Measurements from ENCODE around the gene PPP2R2C. TPM values are rescaled to one million over a fixed set of nuclear protein-coding genes. Genes with fewer than 3 reads are reported as not detected.
A peak's percentile ranks its signal among the peaks of the same experiment; 100 is the strongest.

PPP2R2C gene
- total and polyA plus RNA-seq, 7 experiments from 2014 or later = not detected

- no peak overlapping the region for H3K4me3 Mint-ChIP-seq
- peaks cover 0 to 30% (median 0%) of the 10 kb centered on the region in 5 donors for H3K36me3 Mint-ChIP-seq
- intact Hi-C loops (cut with micrococcal nuclease) = no loop called here
- no peaks in the 10 kb centered on the region for H3K27me3 Mint-ChIP-seq
- Histone ChIP-seq H3K4me3 (ENCODE audit: low read length) (no peak overlapping the region), H3K27me3 (ENCODE audit: control insufficient read depth in 2 of 2, insufficient read depth in 2 of 2, low read length in 2 of 2) (no peaks in the 10 kb centered on the region), H3K27ac (ENCODE audit: low read depth, low read length) (no peak overlapping the region), H3K4me1 (ENCODE audit: control insufficient read depth in 2 of 2, insufficient read depth in 2 of 2, low read length in 2 of 2) (no peaks in the 10 kb centered on the region), H3K9me3 (ENCODE audit: control insufficient read depth in 2 of 3, low read length in 3 of 3) (no peaks in the 10 kb centered on the region), H3K36me3 (ENCODE audit: control insufficient read depth in 2 of 3, insufficient read depth in 3 of 3, low read length in 3 of 3) (peaks cover 0 to 13% (median 0%) of the 10 kb centered on the region in 3 experiments)
- ChIA-PET CTCF (no interaction called here), POLR2A (no interaction called here)
- DNase-seq (no peak), ATAC-seq (no peak)
- H3K9me3 Mint-ChIP-seq = no peaks in the 10 kb centered on the region
- H3K4me1 Mint-ChIP-seq = no peaks in the 10 kb centered on the region
- H3K27ac Mint-ChIP-seq = no peak overlapping the region
Measured at GRCh38 chr4:6288871-6289270, 183.5 kb downstream of the PPP2R2C start.

GRCh38 chr4:6288342-6288741 is 184.1 kb downstream of the PPP2R2C start:
- H3K4me1 Mint-ChIP-seq = no peaks in the 10 kb centered on the region
- no peak overlapping the region for H3K27ac ChIP-seq (ENCODE audit: low read depth, low read length)
- intact Hi-C loops (cut with micrococcal nuclease) = no loop called here
- DNase-seq = no peak
- no peaks in the 10 kb centered on the region for H3K9me3 Mint-ChIP-seq
- ChIA-PET CTCF (no interaction called here), POLR2A (no interaction called here)
- no peaks in the 10 kb centered on the region for H3K27me3 ChIP-seq (ENCODE audit: control insufficient read depth in 2 of 2, insufficient read depth in 2 of 2, low read length in 2 of 2)
- no peaks in the 10 kb centered on the region for H3K9me3 ChIP-seq (ENCODE audit: control insufficient read depth in 2 of 3, low read length in 3 of 3)
- no peak overlapping the region for H3K4me3 Mint-ChIP-seq
- peaks cover 0 to 13% (median 0%) of the 10 kb centered on the region in 3 experiments for H3K36me3 ChIP-seq (ENCODE audit: control insufficient read depth in 2 of 3, insufficient read depth in 3 of 3, low read length in 3 of 3)
- no peak for ATAC-seq
- no peaks in the 10 kb centered on the region for H3K4me1 ChIP-seq (ENCODE audit: control insufficient read depth in 2 of 2, insufficient read depth in 2 of 2, low read length in 2 of 2)
- no peak overlapping the region for H3K27ac Mint-ChIP-seq
- H3K27me3 Mint-ChIP-seq = no peaks in the 10 kb centered on the region
- H3K36me3 Mint-ChIP-seq = peaks cover 0 to 28% (median 0%) of the 10 kb centered on the region in 5 donors
- no peak overlapping the region for H3K4me3 ChIP-seq (ENCODE audit: low read length)

- ATAC-seq (peak; percentile 14), DNase-seq (no peak)
- no peaks in the 10 kb centered on the region for H3K4me1 ChIP-seq (ENCODE audit: control insufficient read depth in 2 of 2, insufficient read depth in 2 of 2, low read length in 2 of 2)
- H3K9me3 ChIP-seq (ENCODE audit: control insufficient read depth in 2 of 3, low read length in 3 of 3) = no peaks in the 10 kb centered on the region
- Mint-ChIP-seq H3K9me3 (no peaks in the 10 kb centered on the region), H3K4me3 (no peak overlapping the region), H3K27ac (no peak overlapping the region), H3K27me3 (no peaks in the 10 kb centered on the region), H3K4me1 (no peaks in the 10 kb centered on the region), H3K36me3 (peaks cover 0 to 28% (median 0%) of the 10 kb centered on the region in 5 donors)
- no peak overlapping the region for H3K27ac ChIP-seq (ENCODE audit: low read depth, low read length)
- H3K36me3 ChIP-seq (ENCODE audit: control insufficient read depth in 2 of 3, insufficient read depth in 3 of 3, low read length in 3 of 3) = peaks cover 0 to 13% (median 0%) of the 10 kb centered on the region in 3 experiments
- no peak overlapping the region for H3K4me3 ChIP-seq (ENCODE audit: low read length)
- no peaks in the 10 kb centered on the region for H3K27me3 ChIP-seq (ENCODE audit: control insufficient read depth in 2 of 2, insufficient read depth in 2 of 2, low read length in 2 of 2)
- intact Hi-C loops (cut with micrococcal nuclease) = no loop called here
- POLR2A ChIA-PET = no interaction called here
- CTCF ChIA-PET = no interaction called here
Measured at GRCh38 chr4:6287017-6287788, 185.2 kb downstream of the PPP2R2C start.

- Mint-ChIP-seq H3K27ac (no peak overlapping the region), H3K27me3 (peaks cover 0 to 2% (median 0%) of the 10 kb centered on the region in 5 donors), H3K4me1 (peaks cover 5 to 11% (median 7%) of the 10 kb centered on the region in 7 donors), H3K36me3 (peaks cover 0 to 16% (median 0%) of the 10 kb centered on the region in 5 donors), H3K4me3 (no peak overlapping the region), H3K9me3 (no peaks in the 10 kb centered on the region)
- Histone ChIP-seq H3K4me1 (ENCODE audit: control insufficient read depth in 2 of 2, insufficient read depth in 2 of 2, low read length in 2 of 2) (peaks cover 0 to 5% of the 10 kb centered on the region in 2 donors), H3K27me3 (ENCODE audit: control insufficient read depth in 2 of 2, insufficient read depth in 2 of 2, low read length in 2 of 2) (no peaks in the 10 kb centered on the region), H3K4me3 (ENCODE audit: low read length) (no peak overlapping the region), H3K9me3 (ENCODE audit: control insufficient read depth in 2 of 3, low read length in 3 of 3) (no peaks in the 10 kb centered on the region), H3K27ac (ENCODE audit: low read depth, low read length) (no peak overlapping the region), H3K36me3 (ENCODE audit: control insufficient read depth in 2 of 3, insufficient read depth in 3 of 3, low read length in 3 of 3) (peaks cover 0 to 9% (median 0%) of the 10 kb centered on the region in 3 experiments)
- ATAC-seq (no peak), DNase-seq (no peak)
- intact Hi-C loops (cut with micrococcal nuclease) = no loop called here
- ChIA-PET POLR2A (no interaction called here), CTCF (no interaction called here)
Measured at GRCh38 chr4:6283282-6283681, 189.1 kb downstream of the PPP2R2C start.

GRCh38 chr4:6282314-6282771 is 190.1 kb downstream of the PPP2R2C start:
- Mint-ChIP-seq H3K27me3 (peaks cover 0 to 2% (median 0%) of the 10 kb centered on the region in 5 donors), H3K4me3 (no peak overlapping the region), H3K4me1 (peaks cover 5 to 11% (median 7%) of the 10 kb centered on the region in 7 donors), H3K27ac (no peak overlapping the region), H3K36me3 (peaks cover 0 to 10% (median 0%) of the 10 kb centered on the region in 5 donors), H3K9me3 (no peaks in the 10 kb centered on the region)
- ChIA-PET POLR2A (no interaction called here), CTCF (no interaction called here)
- H3K4me1 ChIP-seq (ENCODE audit: control insufficient read depth in 2 of 2, insufficient read depth in 2 of 2, low read length in 2 of 2) = peaks cover 0 to 5% of the 10 kb centered on the region in 2 donors
- no peak overlapping the region for H3K4me3 ChIP-seq (ENCODE audit: low read length)
- peaks cover 0 to 8% (median 0%) of the 10 kb centered on the region in 3 experiments for H3K36me3 ChIP-seq (ENCODE audit: control insufficient read depth in 2 of 3, insufficient read depth in 3 of 3, low read length in 3 of 3)
- intact Hi-C loops (cut with micrococcal nuclease) = no loop called here
- H3K9me3 ChIP-seq (ENCODE audit: control insufficient read depth in 2 of 3, low read length in 3 of 3) = no peaks in the 10 kb centered on the region
- no peak overlapping the region for H3K27ac ChIP-seq (ENCODE audit: low read depth, low read length)
- no peak for DNase-seq
- no peak for ATAC-seq
- no peaks in the 10 kb centered on the region for H3K27me3 ChIP-seq (ENCODE audit: control insufficient read depth in 2 of 2, insufficient read depth in 2 of 2, low read length in 2 of 2)

GRCh38 chr4:6281436-6282313 is 190.7 kb downstream of the PPP2R2C start:
- no peaks in the 10 kb centered on the region for H3K9me3 ChIP-seq (ENCODE audit: control insufficient read depth in 2 of 3, low read length in 3 of 3)
- ATAC-seq (no peak), DNase-seq (no peak)
- Mint-ChIP-seq H3K4me3 (no peak overlapping the region), H3K36me3 (peaks cover 0 to 8% (median 0%) of the 10 kb centered on the region in 5 donors), H3K27me3 (peaks cover 0 to 2% (median 0%) of the 10 kb centered on the region in 5 donors), H3K9me3 (no peaks in the 10 kb centered on the region), H3K27ac (no peak overlapping the region), H3K4me1 (peaks cover 5 to 11% (median 7%) of the 10 kb centered on the region in 7 donors)
- intact Hi-C loops (cut with micrococcal nuclease) = no loop called here
- POLR2A ChIA-PET = no interaction called here
- H3K4me3 ChIP-seq (ENCODE audit: low read length) = no peak overlapping the region
- CTCF ChIA-PET = no interaction called here
- no peak overlapping the region for H3K27ac ChIP-seq (ENCODE audit: low read depth, low read length)
- no peaks in the 10 kb centered on the region for H3K27me3 ChIP-seq (ENCODE audit: control insufficient read depth in 2 of 2, insufficient read depth in 2 of 2, low read length in 2 of 2)
- peaks cover 0 to 5% of the 10 kb centered on the region in 2 donors for H3K4me1 ChIP-seq (ENCODE audit: control insufficient read depth in 2 of 2, insufficient read depth in 2 of 2, low read length in 2 of 2)
- H3K36me3 ChIP-seq (ENCODE audit: control insufficient read depth in 2 of 3, insufficient read depth in 3 of 3, low read length in 3 of 3) = peaks cover 0 to 4% (median 0%) of the 10 kb centered on the region in 3 experiments
